Middle frontal gyrus (tissue), 1 donor: Measurements from ENCODE around the gene AGPS.
A peak's percentile ranks its signal among the peaks of the same experiment; 100 is the strongest.
"Not testable (repeated sequence)": the region's sequence is repeated elsewhere in the genome, so short reads cannot be mapped to it uniquely, and the experiment has no call there.

Source experiments
- DNase-seq: peaks from one replicate; pipeline ENCODE4 v3.0.0-alpha.2; 2015; ENCODE audit warnings: low spot score; ENCODE audit errors: extremely low spot score

AGPS gene

DNA sequence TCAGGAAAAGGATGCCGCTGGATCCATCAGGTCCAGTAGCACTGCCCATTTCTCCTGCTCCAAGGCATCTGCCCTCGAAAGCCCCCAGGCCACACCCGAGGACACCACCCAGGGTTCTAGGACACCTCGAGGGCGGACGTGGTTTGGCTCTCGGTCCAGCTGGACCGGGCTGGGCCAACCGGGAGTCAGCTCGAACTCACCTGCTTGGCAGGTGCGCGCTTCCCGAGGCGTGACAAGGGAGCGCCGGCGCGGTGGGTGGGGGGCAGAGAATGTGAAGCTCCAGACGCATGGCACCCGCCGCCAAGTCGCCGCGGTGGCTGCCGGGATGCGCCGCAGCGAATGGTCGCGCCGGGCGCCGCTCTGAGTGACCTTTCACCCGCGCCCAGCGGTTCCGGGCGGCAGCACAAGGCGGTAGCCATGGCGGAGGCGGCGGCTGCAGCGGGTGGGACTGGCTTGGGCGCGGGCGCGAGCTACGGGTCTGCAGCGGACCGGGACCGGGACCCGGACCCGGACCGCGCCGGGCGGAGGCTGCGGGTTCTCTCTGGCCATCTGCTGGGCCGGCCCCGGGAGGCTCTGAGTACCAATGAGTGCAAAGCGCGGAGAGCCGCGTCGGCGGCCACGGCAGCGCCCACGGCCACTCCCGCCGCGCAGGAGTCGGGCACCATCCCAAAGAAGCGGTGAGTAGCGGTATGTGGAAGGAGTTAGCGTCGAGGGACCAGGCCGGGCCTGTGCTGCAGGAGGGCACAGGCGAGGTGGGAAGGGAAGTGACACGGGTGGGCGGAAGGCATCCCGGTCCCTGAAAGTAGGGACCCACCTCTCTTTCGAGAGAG is at the start of gene AGPS:
Gene AGPS (plus strand): TSS at position 401 of the 830 bp plus-strand sequence. CDS start 17 bp downstream, at position 418.
- DNase-seq, result peak; percentile 58

DNA sequence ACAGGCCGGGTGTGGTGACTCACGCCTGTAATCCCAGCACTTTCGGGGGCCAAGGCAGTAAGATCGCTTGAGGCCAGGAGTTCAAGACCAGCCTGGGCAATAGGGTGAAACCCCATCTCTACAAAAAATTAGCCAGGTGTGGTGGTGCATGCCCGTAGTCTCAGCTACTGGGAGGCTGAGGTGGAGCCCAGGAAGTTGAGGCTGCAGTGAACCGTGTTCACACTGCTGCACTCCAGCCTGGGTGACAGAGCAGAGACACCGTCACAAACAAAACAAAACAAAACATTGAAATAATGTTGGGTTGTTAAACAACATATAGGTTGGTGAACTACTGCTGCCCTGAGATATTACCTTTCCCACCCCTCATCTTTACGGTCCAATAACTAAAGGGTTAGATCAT is 48.8 kb upstream of the AGPS start:
- DNase-seq, result no peak

DNA sequence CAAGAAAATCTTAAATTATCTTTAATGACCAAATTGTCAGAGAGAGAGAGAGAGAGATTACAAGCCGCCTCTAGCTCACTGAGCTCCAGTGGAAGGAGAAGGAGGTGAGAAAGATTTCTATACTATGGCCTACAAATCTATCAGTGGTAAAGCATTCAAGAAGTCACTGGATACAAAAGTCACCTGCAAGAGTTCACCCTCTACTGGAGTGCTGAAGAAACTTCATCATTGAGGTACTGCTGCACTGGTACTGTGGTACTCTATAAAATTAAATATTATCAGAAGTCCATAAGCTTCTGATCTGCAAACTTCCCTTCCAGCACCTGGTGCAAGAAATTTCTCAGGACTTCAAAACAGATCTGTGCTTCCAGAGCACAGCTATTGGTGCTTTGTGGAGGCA is 48.3 kb upstream of the AGPS start:
- no peak for DNase-seq

DNA sequence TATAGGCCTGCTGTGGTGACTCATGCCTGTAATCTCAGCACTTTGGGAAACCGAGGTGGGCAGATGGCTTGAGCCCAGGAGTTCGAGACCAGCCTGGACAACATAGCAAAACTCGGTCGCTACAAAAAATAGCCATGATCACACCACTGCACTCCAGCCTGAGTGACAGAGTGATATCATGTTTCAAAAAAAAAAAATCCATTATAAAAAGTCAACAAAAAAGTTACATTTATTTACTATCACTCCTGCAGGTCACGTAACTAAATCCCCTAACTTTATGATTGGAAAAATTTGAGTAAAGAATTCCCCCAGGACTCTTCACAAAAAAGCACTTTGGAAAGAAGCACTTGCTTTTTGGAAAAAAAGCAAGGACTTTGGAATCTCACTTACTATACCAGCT is 46.4 kb upstream of the AGPS start:
- no peak for DNase-seq

DNA sequence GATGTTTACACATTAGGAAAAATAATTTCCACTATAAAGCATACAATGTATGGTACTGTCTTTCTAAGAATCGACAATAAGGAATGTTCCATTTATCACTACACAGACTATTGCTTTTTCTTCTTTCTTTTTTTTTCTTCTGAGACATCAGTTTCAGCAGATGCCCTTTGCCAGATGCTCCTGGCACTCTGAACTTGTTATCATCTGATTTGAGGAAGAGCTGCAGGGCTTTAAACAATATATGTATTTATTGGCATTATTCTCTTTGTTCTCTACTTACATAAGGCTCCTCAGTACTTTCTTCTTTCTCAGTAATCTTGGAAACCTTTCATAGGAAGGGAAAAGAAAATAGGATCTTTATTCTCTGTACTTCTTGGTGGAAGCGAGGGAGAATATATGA is 45.0 kb upstream of the AGPS start:
- no peak for DNase-seq

DNA sequence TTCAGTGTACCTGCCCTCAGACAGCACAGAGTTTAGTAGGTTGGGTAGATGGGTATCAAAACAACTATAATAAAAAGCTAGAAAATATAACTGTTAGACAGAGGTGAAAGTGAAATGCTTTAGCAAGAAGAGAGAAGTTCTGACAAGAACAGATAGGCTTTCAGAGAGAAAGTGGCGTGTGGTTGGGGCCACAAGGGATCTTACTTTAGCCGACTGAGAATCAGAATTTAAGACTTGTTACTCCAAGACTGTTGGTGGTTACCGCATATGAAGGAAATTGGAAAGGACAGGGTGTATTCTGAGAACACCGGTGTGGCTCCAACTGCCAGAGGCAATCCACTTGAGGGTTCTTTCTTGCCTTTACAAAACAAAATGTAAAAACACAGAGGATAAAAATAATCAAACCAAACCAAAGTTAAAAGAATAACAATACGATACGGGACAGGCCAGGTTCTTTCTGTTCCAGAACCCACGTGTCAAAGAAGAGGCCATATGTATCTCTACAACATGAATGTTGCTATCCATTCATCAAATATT is 44.4 kb upstream of the AGPS start:
- DNase-seq, result no peak

DNA sequence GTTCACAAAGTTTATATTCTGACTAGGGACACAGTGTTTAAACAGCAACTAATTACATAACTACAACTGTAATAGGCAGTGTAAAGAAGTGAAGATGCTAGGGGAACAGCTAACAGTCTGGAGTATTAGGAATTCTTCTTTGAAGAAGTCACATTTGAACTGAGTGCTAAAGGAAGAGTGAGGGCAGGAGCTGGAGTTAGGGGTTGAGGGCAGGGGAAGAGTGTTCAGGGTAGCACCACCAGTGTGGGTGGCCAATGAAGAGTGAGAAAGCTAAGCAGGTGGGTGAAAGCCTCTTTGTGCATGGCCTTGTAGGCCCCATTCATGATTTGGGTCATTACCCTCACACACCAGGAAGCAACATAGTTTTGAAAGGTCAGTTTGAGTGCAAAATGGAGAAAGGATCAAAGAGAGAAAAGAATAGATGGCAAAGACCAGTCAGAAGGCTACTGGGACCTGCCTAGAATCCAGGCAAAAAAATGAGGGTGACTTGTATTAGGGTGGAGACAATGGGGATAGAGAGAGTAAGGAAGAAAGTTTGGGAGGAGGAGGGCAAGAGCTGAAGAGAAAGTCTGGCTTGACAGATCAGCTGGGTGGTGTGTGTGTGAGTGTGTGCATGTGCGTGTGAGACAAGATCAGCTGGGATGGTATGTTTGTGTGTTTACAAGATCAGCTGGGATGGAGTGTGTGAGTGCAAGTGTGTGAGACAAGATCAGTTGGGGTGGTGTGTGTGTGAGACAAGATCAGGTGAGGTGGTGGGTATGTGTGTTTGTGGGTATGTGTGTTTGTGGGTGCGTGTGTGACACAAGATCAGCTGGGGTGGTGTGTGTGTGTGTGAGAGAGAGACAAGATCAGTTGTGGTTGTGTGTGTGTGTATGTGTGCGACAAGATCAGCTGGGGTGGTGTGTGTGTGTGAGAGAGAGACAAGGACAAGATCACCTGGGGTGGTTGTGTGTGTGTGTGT is 43.6 kb upstream of the AGPS start:
- no peak for DNase-seq

DNA sequence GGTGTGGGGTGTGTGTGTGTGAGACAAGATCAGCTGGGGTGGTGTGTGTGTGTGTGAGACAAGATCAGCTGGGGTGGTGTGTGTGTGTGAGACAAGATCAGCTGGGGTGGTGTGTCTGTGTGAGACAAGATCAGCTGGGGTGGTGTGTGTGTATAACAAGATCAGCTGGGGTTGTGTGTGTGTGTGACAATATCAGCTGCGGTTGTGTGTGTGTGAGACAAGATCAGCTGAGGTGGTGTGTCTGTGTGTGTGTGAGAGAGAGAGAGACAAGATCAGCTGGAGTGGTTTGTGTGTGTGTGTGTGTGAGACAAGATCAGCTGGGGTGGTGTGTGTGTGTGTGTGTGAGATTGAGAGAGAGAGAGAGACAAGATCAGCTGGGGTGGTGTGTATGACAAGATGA is 41.9 kb upstream of the AGPS start:
- not testable (repeated sequence) for DNase-seq

DNA sequence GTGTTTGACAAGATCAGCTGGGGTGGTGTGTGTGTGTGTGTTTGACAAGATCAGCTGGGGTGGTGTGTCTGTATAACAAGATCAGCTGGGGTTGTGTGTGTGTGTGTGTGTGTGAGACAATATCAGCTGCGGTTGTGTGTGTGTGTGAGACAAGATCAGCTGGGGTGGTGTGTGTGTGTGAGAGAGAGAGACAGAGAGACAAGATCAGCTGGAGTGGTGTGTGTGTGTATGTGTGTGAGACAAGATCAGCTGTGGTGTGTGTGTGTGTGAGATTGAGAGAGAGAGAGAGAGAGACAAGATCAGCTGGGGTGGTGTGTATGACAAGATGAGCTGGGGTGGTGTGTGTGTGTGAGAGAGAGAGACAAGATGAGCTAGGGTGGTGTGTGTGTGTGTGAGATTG is 41.5 kb upstream of the AGPS start:
- DNase-seq, result not testable (repeated sequence)

DNA sequence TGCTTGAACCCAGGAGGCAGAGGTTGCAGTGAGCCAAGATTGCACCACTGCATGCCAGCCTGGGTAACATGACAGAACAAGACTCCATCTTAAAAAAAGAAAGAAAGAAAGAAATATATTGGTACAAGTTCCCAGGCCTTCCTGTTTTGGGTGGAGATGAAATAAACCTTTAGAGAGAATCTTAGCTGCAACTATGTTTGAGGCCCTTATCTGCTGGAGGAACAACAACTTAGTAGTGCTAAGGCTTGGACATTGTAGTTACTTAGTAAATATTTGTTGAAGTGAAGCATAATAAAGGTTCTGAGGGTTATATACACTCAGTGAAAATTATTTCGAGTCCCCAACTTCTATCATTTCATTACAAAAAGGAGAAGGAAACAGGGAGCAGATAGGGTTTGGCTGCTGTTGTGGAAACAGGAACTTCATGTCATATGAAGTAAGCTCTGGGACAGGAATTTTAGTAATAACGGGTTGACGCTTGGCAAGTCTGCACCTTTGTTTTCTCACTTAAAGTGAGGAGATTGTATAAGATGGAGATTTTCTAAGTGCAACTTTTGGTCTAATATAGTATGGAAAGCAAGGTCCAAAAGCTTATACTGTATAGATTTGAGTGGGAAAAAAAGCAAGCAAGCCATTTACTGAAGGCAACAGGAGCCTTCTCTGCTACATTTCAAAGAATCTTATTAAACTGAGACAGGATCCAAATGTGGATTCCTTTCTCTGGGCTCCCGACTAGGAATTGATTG is 40.0 kb upstream of the AGPS start:
- DNase-seq, result no peak

DNA sequence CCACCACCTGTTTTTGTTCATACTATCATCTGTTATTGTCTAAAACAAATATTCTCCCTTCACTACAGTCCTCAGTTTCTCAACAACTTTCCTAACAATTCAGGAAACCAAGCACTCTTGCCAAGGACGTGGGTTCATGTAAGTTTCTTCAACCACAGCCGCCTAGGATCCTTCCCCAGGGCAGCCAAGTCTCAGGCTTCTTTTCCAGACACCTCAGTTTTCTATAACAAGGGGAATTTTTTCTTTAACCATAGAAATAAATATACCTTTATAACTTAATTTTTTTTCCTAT is 39.4 kb upstream of the AGPS start:
- no peak for DNase-seq

DNA sequence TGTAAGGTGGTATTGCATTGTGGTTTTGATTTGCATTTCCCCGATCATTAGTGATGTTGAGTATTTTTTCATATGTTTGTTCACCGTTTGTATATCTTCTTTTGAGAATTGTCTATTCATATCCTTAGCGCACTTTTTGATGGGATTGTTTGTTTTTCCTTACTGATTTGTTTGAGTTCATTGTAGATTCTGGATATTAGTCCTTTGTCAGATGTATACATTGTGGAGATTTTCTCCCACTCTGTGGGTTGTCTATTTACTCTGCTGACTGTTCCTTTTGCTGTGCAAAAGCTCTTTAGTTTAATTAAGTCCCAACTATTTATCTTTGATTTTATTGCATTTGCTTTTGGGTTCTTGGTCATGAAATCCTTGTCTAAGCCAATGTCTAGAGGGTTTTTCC is 38.0 kb upstream of the AGPS start:
- DNase-seq, result not testable (repeated sequence)

DNA sequence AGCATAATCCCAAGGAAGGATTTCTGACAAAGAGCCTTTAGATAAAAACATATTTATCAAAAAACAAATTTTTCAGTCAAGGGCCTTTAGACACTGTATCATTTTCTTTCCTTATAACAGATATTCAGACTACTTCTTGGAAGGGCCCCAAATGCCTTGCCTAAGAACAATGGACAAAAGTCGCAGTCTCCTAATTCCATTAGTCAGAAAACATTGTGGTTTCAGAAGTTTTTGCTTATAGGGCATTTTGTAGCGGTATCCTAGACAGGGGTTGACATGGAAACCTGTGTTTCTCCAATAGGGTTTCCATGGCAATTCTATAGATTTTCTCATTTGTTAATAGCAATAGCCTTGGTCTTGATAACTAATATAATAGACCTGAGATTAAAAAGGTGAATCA is 36.7 kb upstream of the AGPS start:
- DNase-seq, result no peak

DNA sequence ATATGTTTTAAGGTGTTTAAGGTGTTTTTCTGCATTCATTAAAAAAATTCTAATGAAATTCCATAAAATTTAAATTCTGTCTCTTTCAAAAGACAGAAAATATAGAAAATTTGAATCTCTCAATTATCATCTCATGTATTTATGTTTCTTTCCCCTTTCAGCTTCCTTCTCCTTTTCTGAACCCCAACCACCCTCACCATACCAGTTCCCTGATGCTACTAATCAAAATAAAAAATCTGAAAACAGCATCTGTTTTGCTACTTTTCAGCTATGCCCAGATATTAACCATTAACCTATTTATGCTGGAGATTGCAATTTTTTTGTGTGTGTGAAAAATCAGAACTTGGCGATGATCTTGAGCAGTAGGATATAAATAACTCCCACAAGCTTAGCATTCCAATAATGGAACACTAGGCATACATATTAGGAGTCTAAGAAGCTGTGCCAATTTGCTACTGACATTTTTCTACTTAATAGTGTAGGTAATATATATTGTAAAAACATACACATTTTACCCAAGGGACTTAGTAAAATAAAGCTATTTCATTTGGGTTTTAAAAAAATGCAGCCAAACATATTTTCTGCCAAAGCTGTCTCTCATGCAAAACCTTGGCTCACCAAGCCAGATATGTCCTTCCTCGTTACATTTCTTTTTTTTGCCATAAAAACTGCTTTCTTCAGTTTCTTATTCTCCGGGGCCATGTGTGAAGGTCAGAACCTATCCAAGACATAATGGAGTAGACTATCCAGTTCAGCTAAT is 32.6 kb upstream of the AGPS start:
- DNase-seq, result no peak

DNA sequence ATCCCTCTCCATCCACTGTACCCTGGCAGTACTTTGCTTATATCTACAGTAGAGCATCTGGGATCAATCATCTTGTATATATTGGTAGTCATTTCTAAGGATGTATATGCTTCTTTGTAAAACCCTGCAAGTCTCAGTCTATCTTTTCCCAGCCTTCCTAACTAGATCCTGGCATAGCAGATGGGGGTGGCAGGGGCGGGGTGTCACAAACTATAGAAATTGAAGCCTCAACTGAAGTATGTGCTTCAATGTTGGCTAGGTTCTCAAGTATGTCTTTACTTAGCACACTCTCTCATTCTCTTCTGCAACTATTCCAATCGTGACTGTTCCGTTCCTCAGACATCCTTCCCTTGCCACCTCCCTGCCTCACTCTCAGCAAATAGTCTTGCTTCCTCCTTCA is 30.1 kb upstream of the AGPS start:
- DNase-seq, result no peak

DNA sequence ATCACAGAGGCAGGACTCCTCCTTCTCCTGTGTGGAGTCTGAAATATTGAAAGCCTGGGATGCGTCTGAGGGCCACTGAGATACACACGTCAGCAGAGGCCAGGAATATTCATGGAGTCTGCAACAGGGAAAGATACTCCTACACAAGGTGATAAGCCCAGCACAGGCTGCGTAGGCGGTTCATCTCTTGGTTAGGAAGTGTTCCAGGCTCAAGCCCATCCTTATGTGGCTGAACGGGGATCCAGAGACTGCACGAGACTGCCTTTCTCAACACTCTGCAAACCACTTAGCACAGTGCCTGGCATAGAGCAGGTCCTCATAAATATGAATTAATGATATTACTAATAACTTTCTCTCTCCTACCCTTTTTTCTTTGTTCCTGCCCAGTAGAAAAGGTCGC is 29.2 kb upstream of the AGPS start:
- DNase-seq, result peak; percentile 30

DNA sequence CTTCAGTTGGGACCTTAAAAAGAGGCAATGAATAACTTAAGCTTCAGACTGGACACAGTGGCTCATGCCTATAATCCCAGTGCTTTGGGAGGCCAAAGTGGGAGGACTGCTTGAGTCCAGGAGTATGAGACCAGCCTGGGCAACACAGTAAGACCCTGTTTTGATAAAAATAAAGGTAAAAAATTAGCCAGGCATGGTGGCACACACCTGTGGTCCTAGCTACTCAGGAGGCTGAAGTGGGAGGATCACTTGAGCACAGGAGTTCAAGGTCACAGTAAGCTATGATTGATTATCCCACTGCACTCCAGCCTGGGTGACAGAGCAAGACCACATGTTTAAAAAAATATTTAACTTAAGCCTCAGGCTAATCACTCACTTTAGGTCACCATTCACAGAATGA is 26.8 kb upstream of the AGPS start:
- not testable (repeated sequence) for DNase-seq

DNA sequence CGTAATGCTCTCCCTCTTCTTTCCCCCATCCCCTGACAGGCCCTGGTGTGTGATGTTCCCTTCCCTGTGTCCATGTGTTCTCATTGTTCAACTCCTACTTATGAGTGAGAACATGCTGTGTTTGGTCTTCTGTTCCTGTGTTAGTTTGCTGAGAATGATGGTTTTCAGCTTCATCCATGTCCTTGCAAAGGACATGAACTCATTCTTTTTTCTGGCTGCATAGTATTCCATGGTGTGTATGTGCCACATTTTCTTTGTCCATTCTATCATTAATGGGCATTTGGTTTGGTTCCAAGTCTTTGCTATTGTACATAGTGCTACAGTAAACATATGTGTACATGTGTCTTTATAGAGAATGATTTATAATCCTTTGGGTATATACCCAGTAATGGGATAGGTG is 24.6 kb upstream of the AGPS start:
- not testable (repeated sequence) for DNase-seq

DNA sequence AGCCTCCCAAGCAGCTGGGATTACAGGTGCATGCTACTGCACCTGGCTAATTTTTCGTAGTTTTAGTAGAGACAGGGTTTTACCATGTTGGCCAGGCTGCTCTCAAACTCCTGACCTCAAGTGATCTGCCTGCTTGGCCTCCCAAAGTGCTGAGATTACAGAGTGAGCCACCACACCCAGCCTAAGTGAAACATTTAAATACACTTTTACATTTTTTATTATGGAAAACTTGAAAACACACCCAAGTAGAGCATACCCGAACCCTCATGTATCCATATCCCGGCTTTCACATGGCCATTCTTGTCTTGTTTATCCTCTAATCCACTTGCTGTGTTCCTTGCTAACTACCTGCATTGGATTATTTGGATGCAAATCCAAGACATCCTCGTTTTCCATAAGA is 13.2 kb upstream of the AGPS start:
- DNase-seq, result no peak

DNA sequence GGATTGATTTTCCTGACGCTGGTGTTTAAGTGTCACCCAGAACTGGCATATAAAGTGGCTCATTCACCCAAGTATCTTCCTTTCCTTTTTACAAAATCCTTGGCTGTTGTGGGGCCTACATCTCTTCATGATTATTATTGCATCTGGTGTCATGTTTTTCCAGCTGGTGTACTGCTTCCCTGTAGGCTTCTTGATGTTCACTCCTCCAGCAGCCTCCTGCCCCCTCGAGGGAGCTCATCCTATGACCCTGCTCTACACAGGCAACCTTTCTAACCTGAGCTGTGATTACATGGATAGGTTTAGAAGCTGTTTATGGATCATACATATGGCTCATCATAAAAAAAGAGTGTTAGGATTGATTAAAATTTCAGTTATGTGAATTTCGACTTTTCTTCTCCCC is 12.4 kb upstream of the AGPS start:
- DNase-seq, result no peak

DNA sequence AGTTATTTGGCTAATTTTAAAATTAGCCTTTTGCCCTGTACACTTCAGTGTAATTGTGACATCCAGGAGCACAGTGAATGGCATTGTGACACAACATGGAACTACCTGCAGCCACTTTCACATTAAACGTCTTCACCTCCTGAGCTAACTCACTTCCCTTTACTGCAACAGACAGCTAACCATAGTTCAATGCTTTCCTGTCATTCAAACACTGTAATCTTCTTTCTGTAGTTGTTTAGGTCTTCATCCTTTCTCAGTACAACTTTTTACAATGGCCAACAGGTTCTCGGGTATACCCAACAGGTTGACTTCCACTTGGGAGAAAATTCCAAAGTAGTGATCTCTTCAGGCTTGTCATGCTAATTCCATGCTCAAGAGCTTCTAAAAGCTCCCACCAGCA is 8.6 kb upstream of the AGPS start:
- no peak for DNase-seq
